HEK293 (cell line): ENCODE measurements around the gene KRTAP6-3.
A peak's percentile ranks its signal among the peaks of the same experiment; 100 is the strongest.

Experiments used
- CTCF ChIA-PET: fragments of 350-600 bp; formaldehyde crosslinking; extraction: SDS; loops from one replicate; lab custom pipeline; 2021; ENCODE audit warnings: antibody characterized with exemption; lab: Yijun Ruan, JAX
- POLR2A ChIA-PET: fragments of 300-600 bp; formaldehyde crosslinking; extraction: SDS; loops from one replicate; lab custom pipeline; 2020; ENCODE audit warnings: antibody characterized with exemption, inconsistent platforms; lab: Yijun Ruan, JAX
- H3K27ac ChIP-seq: fragments of 200-500 bp; sonication (Bioruptor generic); 2 replicates; pipeline ENCODE4 v1.5.1; 2014; ENCODE audit warnings: low read depth, low read length, control low read depth, inconsistent platforms; ENCODE audit errors: extremely low read depth
- H3K36me3 ChIP-seq, 2 experiments: fragments of 200-500 bp in 1 of 2; sonication (Bioruptor generic) in 1 of 2; 1 replicate in 1 of 2; 2 replicates in 1 of 2; pipeline ENCODE4 v1.5.1; 2014 to 2017; ENCODE audit warnings: inconsistent platforms in 2 of 2, low read length in 2 of 2; ENCODE audit not compliant: control insufficient read depth in 2 of 2, insufficient read depth in 1 of 2
- H3K4me1 ChIP-seq: fragments of 200-500 bp; sonication (Bioruptor generic); 2 replicates; pipeline ENCODE4 v1.5.1; 2014; ENCODE audit warnings: mild to moderate bottlenecking, low read length, inconsistent platforms; ENCODE audit not compliant: control insufficient read depth, insufficient read depth
- H3K4me3 ChIP-seq: 2 replicates; pipeline ENCODE4 v1.5.1; 2011; ENCODE audit warnings: low read depth, mild to moderate bottlenecking, control low read depth, low read length, moderate library complexity
- H3K9me3 ChIP-seq: fragments of 200-500 bp; sonication (Bioruptor generic); 2 replicates; pipeline ENCODE4 v1.5.1; 2014; ENCODE audit warnings: low read depth, low read length, inconsistent platforms; ENCODE audit not compliant: control insufficient read depth, insufficient read depth
- GLI4 ChIP-seq: fragments of 450-650 bp; formaldehyde crosslinking; IDR thresholded peaks from 2 replicates; pipeline ENCODE4 v1.5.1; 2016; ENCODE audit warnings: missing biosample characterization, missing genetic modification characterization
- IKZF3 ChIP-seq: fragments of 450-650 bp; IDR thresholded peaks from 2 replicates; pipeline ENCODE4 v1.5.0; 2018; ENCODE audit warnings: missing biosample characterization, mild to moderate bottlenecking, missing genetic modification characterization, moderate library complexity
- OSR2 ChIP-seq: fragments of 450-650 bp; formaldehyde crosslinking; IDR thresholded peaks from 2 replicates; pipeline ENCODE4 v1.5.1; 2016; ENCODE audit warnings: missing biosample characterization, missing genetic modification characterization
- PBX3 ChIP-seq: sonication (generic); formaldehyde crosslinking; IDR thresholded peaks from 2 replicates; pipeline ENCODE4 v1.8.1; 2022; ENCODE audit warnings: mild to moderate bottlenecking, moderate library complexity, missing genetic modification reagents
- PRDM1 ChIP-seq: fragments of 450-650 bp; formaldehyde crosslinking; IDR thresholded peaks from 2 replicates; pipeline ENCODE4; 2016; ENCODE audit warnings: missing biosample characterization, missing genetic modification characterization
- SCRT1 ChIP-seq: fragments of 450-650 bp; formaldehyde crosslinking; IDR thresholded peaks from 2 replicates; pipeline ENCODE4 v1.5.1; 2016; ENCODE audit warnings: missing biosample characterization, missing genetic modification characterization, borderline replicate concordance
- SP2 ChIP-seq: fragments of 450-650 bp; formaldehyde crosslinking; IDR thresholded peaks from 2 replicates; pipeline ENCODE4 v1.5.1; 2016; ENCODE audit warnings: missing biosample characterization, missing genetic modification characterization
- ZBTB10 ChIP-seq: fragments of 450-650 bp; formaldehyde crosslinking; IDR thresholded peaks from 2 replicates; pipeline ENCODE4 v1.5.1; 2016; ENCODE audit warnings: missing biosample characterization, missing genetic modification characterization
- ZBTB49 ChIP-seq: fragments of 450-650 bp; formaldehyde crosslinking; IDR thresholded peaks from 2 replicates; pipeline ENCODE4 v1.5.1; 2016; ENCODE audit warnings: missing biosample characterization, missing genetic modification characterization, low read depth
- ZNF146 ChIP-seq: fragments of 450-650 bp; formaldehyde crosslinking; IDR thresholded peaks from 2 replicates; pipeline ENCODE4 v1.5.1; 2016; ENCODE audit warnings: missing biosample characterization, missing genetic modification characterization
- ZNF2 ChIP-seq: fragments of 450-650 bp; formaldehyde crosslinking; IDR thresholded peaks from 2 replicates; pipeline ENCODE4 v1.5.1; 2016; ENCODE audit warnings: missing biosample characterization, missing genetic modification characterization
- ZNF416 ChIP-seq: fragments of 450-650 bp; formaldehyde crosslinking; IDR thresholded peaks from 2 replicates; pipeline ENCODE4 v1.5.1; 2016; ENCODE audit warnings: missing biosample characterization, missing genetic modification characterization
- ZNF558 ChIP-seq: fragments of 450-650 bp; formaldehyde crosslinking; IDR thresholded peaks from 2 replicates; pipeline ENCODE4 v1.5.1; 2016; ENCODE audit warnings: missing biosample characterization, missing genetic modification characterization
- ZNF621 ChIP-seq: fragments of 450-650 bp; formaldehyde crosslinking; IDR thresholded peaks from 2 replicates; pipeline ENCODE4 v1.5.1; 2017; ENCODE audit warnings: missing biosample characterization, missing genetic modification characterization
- ZNF664 ChIP-seq: fragments of 450-650 bp; formaldehyde crosslinking; IDR thresholded peaks from 2 replicates; pipeline ENCODE4 v1.5.1; 2016; ENCODE audit warnings: missing biosample characterization, missing genetic modification characterization
- ZNF677 ChIP-seq: fragments of 450-650 bp; IDR thresholded peaks from 2 replicates; pipeline ENCODE4 v1.5.0; 2018; ENCODE audit warnings: missing biosample characterization, mild to moderate bottlenecking, missing genetic modification characterization, moderate library complexity
- ZNF692 ChIP-seq: fragments of 450-650 bp; formaldehyde crosslinking; IDR thresholded peaks from 2 replicates; pipeline ENCODE4 v1.5.1; 2016; ENCODE audit warnings: missing biosample characterization, missing genetic modification characterization
- ZNF791 ChIP-seq: fragments of 450-650 bp; formaldehyde crosslinking; IDR thresholded peaks from 2 replicates; pipeline ENCODE4 v1.5.1; 2016; ENCODE audit warnings: missing biosample characterization, missing genetic modification characterization
- TF ChIP-seq, protein P1 (sequence below): fragments of 450-650 bp; formaldehyde crosslinking; IDR thresholded peaks from 2 replicates; pipeline ENCODE4 v1.5.1; 2016; ENCODE audit warnings: missing biosample characterization, missing genetic modification characterization
- TF ChIP-seq, protein P2 (sequence below): fragments of 450-650 bp; formaldehyde crosslinking; IDR thresholded peaks from 2 replicates; pipeline ENCODE4 v1.5.1; 2016; ENCODE audit warnings: missing biosample characterization, missing genetic modification characterization

The KRTAP6-3 gene

GRCh38 chr21:30625449-30626165 lies 33.4 kb downstream of the KRTAP6-3 start:
- CTCF ChIA-PET = interaction anchor here (0.6 to 0.7 kb wide), 2 partner anchors 11 to 450 kb away, joined by 3 to 4 read pairs; no protein-coding TSS in a partner anchor
- H3K27ac ChIP-seq = no peak overlapping the region
- H3K36me3 ChIP-seq = no peaks in the 10 kb centered on the region
- POLR2A ChIA-PET = no interaction called here
- no peak for TF ChIP-seq GLI4
- no peak for TF ChIP-seq ZNF558
- no peak for TF ChIP-seq SCRT1 (tag by site-specific recombination)
- no peak for TF ChIP-seq ZNF621 (tag by site-specific recombination)
- no peak for TF ChIP-seq ZNF791 (tag by site-specific recombination)
- H3K4me3 ChIP-seq = no peak overlapping the region
- H3K9me3 ChIP-seq = no peaks in the 10 kb centered on the region
- H3K4me1 ChIP-seq = no peaks in the 10 kb centered on the region

DNA sequence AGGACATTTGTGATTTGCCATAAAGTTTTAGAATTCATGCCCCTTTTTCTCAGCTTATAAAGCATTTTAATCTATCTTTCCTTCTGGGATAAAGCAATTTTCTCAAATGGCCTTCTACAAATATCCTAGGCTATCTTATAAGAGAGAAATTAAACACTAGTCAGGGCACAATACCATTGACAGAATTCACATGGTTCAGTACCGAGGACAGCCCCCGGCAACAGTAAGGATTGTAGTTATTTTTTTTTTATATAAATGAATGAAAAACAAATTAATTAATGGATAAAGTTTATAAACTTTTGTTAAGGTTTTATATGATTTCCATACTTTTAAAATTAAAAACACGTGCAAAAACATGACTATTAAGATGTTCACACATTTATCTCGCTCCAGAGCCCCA lies 35.9 kb downstream of the KRTAP6-3 start:
- Histone ChIP-seq H3K36me3 (no peaks in the 10 kb centered on the region), H3K9me3 (no peaks in the 10 kb centered on the region), H3K4me1 (no peaks in the 10 kb centered on the region), H3K4me3 (no peak overlapping the region), H3K27ac (no peak overlapping the region)
- TF ChIP-seq ZNF416 (tag by site-specific recombination) (no peak), ZNF664 (tag by site-specific recombination) (no peak), ZNF146 (tag by site-specific recombination) (no peak), ZBTB49 (tag by site-specific recombination) (no peak), IKZF3 (no peak)
- TF ChIP-seq, protein P1, sequence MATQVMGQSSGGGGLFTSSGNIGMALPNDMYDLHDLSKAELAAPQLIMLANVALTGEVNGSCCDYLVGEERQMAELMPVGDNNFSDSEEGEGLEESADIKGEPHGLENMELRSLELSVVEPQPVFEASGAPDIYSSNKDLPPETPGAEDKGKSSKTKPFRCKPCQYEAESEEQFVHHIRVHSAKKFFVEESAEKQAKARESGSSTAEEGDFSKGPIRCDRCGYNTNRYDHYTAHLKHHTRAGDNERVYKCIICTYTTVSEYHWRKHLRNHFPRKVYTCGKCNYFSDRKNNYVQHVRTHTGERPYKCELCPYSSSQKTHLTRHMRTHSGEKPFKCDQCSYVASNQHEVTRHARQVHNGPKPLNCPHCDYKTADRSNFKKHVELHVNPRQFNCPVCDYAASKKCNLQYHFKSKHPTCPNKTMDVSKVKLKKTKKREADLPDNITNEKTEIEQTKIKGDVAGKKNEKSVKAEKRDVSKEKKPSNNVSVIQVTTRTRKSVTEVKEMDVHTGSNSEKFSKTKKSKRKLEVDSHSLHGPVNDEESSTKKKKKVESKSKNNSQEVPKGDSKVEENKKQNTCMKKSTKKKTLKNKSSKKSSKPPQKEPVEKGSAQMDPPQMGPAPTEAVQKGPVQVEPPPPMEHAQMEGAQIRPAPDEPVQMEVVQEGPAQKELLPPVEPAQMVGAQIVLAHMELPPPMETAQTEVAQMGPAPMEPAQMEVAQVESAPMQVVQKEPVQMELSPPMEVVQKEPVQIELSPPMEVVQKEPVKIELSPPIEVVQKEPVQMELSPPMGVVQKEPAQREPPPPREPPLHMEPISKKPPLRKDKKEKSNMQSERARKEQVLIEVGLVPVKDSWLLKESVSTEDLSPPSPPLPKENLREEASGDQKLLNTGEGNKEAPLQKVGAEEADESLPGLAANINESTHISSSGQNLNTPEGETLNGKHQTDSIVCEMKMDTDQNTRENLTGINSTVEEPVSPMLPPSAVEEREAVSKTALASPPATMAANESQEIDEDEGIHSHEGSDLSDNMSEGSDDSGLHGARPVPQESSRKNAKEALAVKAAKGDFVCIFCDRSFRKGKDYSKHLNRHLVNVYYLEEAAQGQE (tag by site-specific recombination) = peak; percentile 51; the same call in 1 of the 2 replicates
- POLR2A ChIA-PET = no interaction called here
- CTCF ChIA-PET = interaction anchor here (0.6 kb wide), 2 partner anchors 34 to 263 kb away, joined by 3 read pairs; no protein-coding TSS in a partner anchor

DNA sequence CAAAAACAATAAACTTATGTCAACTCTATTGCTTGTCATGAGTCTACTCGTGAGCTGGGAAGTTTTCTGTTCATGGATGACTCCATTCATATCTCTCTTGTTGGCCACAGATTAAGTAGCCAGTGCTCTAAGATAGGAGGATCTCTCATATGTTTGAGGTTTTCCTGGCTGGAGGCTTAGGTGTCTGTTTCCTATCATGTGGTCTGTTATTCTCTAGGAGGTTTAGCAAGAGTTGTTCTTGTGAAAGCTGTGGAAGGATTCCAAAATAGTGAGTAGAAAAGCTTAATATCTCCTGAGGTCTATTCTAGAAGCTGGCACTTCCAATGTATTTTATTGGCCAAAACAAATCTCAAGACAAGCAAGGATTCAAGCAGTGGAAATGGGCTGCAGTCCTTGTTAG lies 37.0 kb downstream of the KRTAP6-3 start:
- ChIA-PET POLR2A (no interaction called here), CTCF (no interaction called here)
- Histone ChIP-seq H3K27ac (no peak overlapping the region), H3K9me3 (no peaks in the 10 kb centered on the region), H3K4me1 (no peaks in the 10 kb centered on the region), H3K36me3 (no peaks in the 10 kb centered on the region), H3K4me3 (no peak overlapping the region)
- TF ChIP-seq OSR2 (no peak), ZBTB10 (tag by site-specific recombination) (no peak), SP2 (tag by site-specific recombination) (no peak), ZNF692 (tag by site-specific recombination) (no peak), ZNF2 (no peak), PRDM1 (no peak), ZNF677 (no peak), PBX3 (CRISPR knock-in tag) (no peak)
- TF ChIP-seq, protein P2, sequence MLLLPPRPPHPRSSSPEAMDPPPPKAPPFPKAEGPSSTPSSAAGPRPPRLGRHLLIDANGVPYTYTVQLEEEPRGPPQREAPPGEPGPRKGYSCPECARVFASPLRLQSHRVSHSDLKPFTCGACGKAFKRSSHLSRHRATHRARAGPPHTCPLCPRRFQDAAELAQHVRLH (tag by site-specific recombination) = no peak
